RWPE2 (cell line): ENCODE data around the gene PILRA.

Experiments
- ATAC-seq: fragments of 200-7000 bp; cut with Tn5 transposase; 3 replicates; pipeline ENCODE4 v1.9.1; 2021; ENCODE audit warnings: low read depth
- DNase-seq: peaks from one replicate; pipeline ENCODE4 v3.0.0-alpha.2; 2020; ENCODE audit warnings: low spot score
- H3K27ac ChIP-seq: fragments of 450-650 bp; 2 replicates; pipeline ENCODE4 v1.5.1; 2017; ENCODE audit warnings: mild to moderate bottlenecking; ENCODE audit not compliant: poor library complexity, severe bottlenecking
- H3K27me3 ChIP-seq: fragments of 250-450 bp; sonication (Bioruptor Pico); 2 replicates; pipeline ENCODE4 v1.5.1; 2021; ENCODE audit warnings: mild to moderate bottlenecking, moderate library complexity; ENCODE audit not compliant: insufficient read depth, poor library complexity, severe bottlenecking
- H3K36me3 ChIP-seq: fragments of 250-450 bp; sonication (Bioruptor Pico); 2 replicates; pipeline ENCODE4 v1.5.1; 2020; ENCODE audit warnings: low read depth, mild to moderate bottlenecking, moderate library complexity
- H3K4me1 ChIP-seq: fragments of 250-450 bp; sonication (Bioruptor Pico); 2 replicates; pipeline ENCODE4 v1.5.1; 2021; ENCODE audit warnings: mild to moderate bottlenecking, moderate library complexity; ENCODE audit not compliant: insufficient read depth, poor library complexity, severe bottlenecking
- H3K4me3 ChIP-seq: fragments of 250-450 bp; sonication (Bioruptor Pico); 2 replicates; pipeline ENCODE4 v1.5.1; 2021; ENCODE audit warnings: mild to moderate bottlenecking, moderate library complexity; ENCODE audit not compliant: severe bottlenecking
- H3K9me3 ChIP-seq: fragments of 250-450 bp; sonication (Bioruptor Pico); 2 replicates; pipeline ENCODE4 v1.5.1; 2021; ENCODE audit warnings: mild to moderate bottlenecking, moderate library complexity; ENCODE audit not compliant: severe bottlenecking
- CTCF ChIP-seq: fragments of 450-650 bp; IDR thresholded peaks from one replicate; pipeline ENCODE4 v1.5.1; 2017; ENCODE audit warnings: mild to moderate bottlenecking, moderate library complexity; ENCODE audit not compliant: poor library complexity, severe bottlenecking

Gene PILRA

GRCh38 chr7:100353685-100354330 lies 19.5 kb upstream of the PILRA start:
- H3K4me3 ChIP-seq, result no peak overlapping the region
- peaks cover 77% of the 10 kb centered on the region for H3K36me3 ChIP-seq
- no peaks in the 10 kb centered on the region for H3K27me3 ChIP-seq
- no peak for TF ChIP-seq CTCF
- ATAC-seq (no peak), DNase-seq (no peak)
- H3K4me1 ChIP-seq, result no peaks in the 10 kb centered on the region
- H3K27ac ChIP-seq, result no peak overlapping the region
- no peaks in the 10 kb centered on the region for H3K9me3 ChIP-seq

- H3K27ac ChIP-seq, result no peak overlapping the region
- no peak overlapping the region for H3K4me3 ChIP-seq
- no peak for ATAC-seq
- no peaks in the 10 kb centered on the region for H3K9me3 ChIP-seq
- no peak for TF ChIP-seq CTCF
- H3K4me1 ChIP-seq, result no peaks in the 10 kb centered on the region
- H3K36me3 ChIP-seq, result peaks cover 78% of the 10 kb centered on the region
- H3K27me3 ChIP-seq, result no peaks in the 10 kb centered on the region
- DNase-seq, result no peak
Measured at GRCh38 chr7:100356416-100357068, 16.7 kb upstream of the PILRA start.

GRCh38 chr7:100357131-100357561 lies 16.1 kb upstream of the PILRA start:
- no peaks in the 10 kb centered on the region for H3K9me3 ChIP-seq
- no peaks in the 10 kb centered on the region for H3K27me3 ChIP-seq
- H3K36me3 ChIP-seq, result peaks cover 83% of the 10 kb centered on the region
- DNase-seq (no peak), ATAC-seq (no peak)
- H3K4me3 ChIP-seq, result no peak overlapping the region
- no peak overlapping the region for H3K27ac ChIP-seq
- H3K4me1 ChIP-seq, result no peaks in the 10 kb centered on the region
- no peak for TF ChIP-seq CTCF

- Histone ChIP-seq H3K9me3 (no peaks in the 10 kb centered on the region), H3K27me3 (no peaks in the 10 kb centered on the region), H3K27ac (no peak within 1 kb of the TSS), H3K4me1 (no peaks in the 10 kb centered on the region), H3K36me3 (peaks cover 85% of the 10 kb centered on the region), H3K4me3 (no peak within 1 kb of the TSS)
- no peak for TF ChIP-seq CTCF
- ATAC-seq (no peak), DNase-seq (no peak)
Measured at GRCh38 chr7:100358027-100358856, 15.0 kb upstream of the PILRA start, which contains the start of gene PILRB. Gene PILRB, plus strand, starts transcription at chr7:100358117. Its CDS starts 186 bp downstream, at chr7:100358303.
